ENCODE results near the gene BIRC5. TPM values are rescaled to one million over a fixed set of nuclear protein-coding genes. Genes with fewer than 3 reads are reported as not detected.

BIRC5 gene
- total and polyA plus RNA-seq, 12 donors = 0.13 to 7.6 (median 0.61) TPM; not detected in 2

- Histone ChIP-seq H3K9me3 (no peaks in the 10 kb centered on the region), H3K27ac (peak overlapping the region in 1 of 10 donors; percentile 80), H3K4me1 (peaks cover 0 to 36% (median 18%) of the 10 kb centered on the region in 9 donors), H3K4me3 (peak overlapping the region in 1 of 10 donors; percentile 25), H3K36me3 (no peaks in the 10 kb centered on the region), H3K27me3 (no peaks in the 10 kb centered on the region)
- WGBS, 2 donors = 73 to 74% methylated on average over 20 of the region's 20 CpGs
- ATAC-seq (no peak), DNase-seq (no peak)
- intact Hi-C loops (cut with DNase I) = loop anchor here in 9 of 10 donors (2.0 to 10.0 kb wide), 9 partner anchors 27 to 233 kb away; partner anchors contain the start of genes AFMID (in 2 of the 9), TK1 (in 2 of the 9) and TMC6 (in 1 of the 9)
- TF ChIP-seq CTCF (IDR thresholded peaks at IDR 0.05) = no peak
Measured at GRCh38 chr17:78249818-78250806, 36.1 kb downstream of the BIRC5 start.

- 30 to 33% methylated on average over 27 of the region's 27 CpGs for WGBS, 2 donors
- peak; percentile 82 to 87 for DNase-seq
Measured at GRCh38 chr17:78250891-78251772, 37.1 kb downstream of the BIRC5 start.

DNA sequence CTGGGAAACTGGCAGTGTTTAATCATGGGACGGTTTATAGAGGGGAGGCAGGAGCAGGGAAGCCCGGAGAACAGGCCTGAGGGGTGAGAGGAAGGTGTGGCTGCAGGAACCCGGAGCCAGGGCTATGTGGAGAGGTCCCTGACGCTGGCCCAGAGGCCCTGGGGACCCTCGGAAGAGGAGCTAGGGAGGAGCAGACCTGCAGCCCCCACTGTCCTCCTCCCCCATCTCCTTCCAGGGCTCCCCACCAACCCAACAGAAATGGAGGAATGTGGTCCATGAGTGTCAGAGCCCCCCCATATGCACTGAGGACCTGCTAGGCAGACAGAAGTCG lies 37.7 kb downstream of the BIRC5 start:
- Histone ChIP-seq H3K4me1 (peaks cover 0 to 53% (median 27%) of the 10 kb centered on the region in 9 donors), H3K4me3 (peak overlapping the region in 1 of 10 donors; percentile 10), H3K27me3 (no peaks in the 10 kb centered on the region), H3K9me3 (no peaks in the 10 kb centered on the region), H3K36me3 (no peaks in the 10 kb centered on the region), H3K27ac (peak overlapping the region in 1 of 10 donors; percentile 63)
- no peak for TF ChIP-seq CTCF (IDR thresholded peaks at IDR 0.05)
- DNase-seq (no peak), ATAC-seq (peak in 1 of 8 donors; percentile 1)
- intact Hi-C loops (cut with DNase I) = loop anchor here in 9 of 10 donors (1.0 to 5.0 kb wide), 7 partner anchors 64 to 234 kb away; partner anchors contain the start of genes AFMID (in 2 of the 9) and TK1 (in 2 of the 9)
- 72% methylated on average over 6 of the region's 6 CpGs for WGBS, 2 donors

More at GRCh38 chr17:78250891-78251772, 37.1 kb downstream of the BIRC5 start:
- H3K27ac ChIP-seq = peak overlapping the region in 1 of 10 donors; percentile 63
- no peaks in the 10 kb centered on the region for H3K9me3 ChIP-seq
- H3K4me3 ChIP-seq = peak overlapping the region in 1 of 10 donors; percentile 25
- no peaks in the 10 kb centered on the region for H3K36me3 ChIP-seq
- no peaks in the 10 kb centered on the region for H3K27me3 ChIP-seq
- peak; percentile 99 to 100 (median 100) for TF ChIP-seq CTCF (IDR thresholded peaks at IDR 0.05)
- intact Hi-C loops (cut with DNase I) = loop anchor here in 9 of 10 donors (1.0 to 5.0 kb wide), 7 partner anchors 64 to 234 kb away; partner anchors contain the start of genes AFMID (in 2 of the 9) and TK1 (in 2 of the 9)
- ATAC-seq = peak; percentile 63 to 82 (median 78)
- peaks cover 0 to 47% (median 21%) of the 10 kb centered on the region in 9 donors for H3K4me1 ChIP-seq
